ENCODE measurements around the gene COPZ2. TPM values are rescaled to one million over a fixed set of nuclear protein-coding genes. Genes with fewer than 3 reads are reported as not detected.
"Not testable (repeated sequence)": the region's sequence is repeated elsewhere in the genome, so short reads cannot be mapped to it uniquely, and the experiment has no call there.

COPZ2 gene
- total RNA-seq, 1 experiment from 2014 or later: 0.32 TPM

DNA sequence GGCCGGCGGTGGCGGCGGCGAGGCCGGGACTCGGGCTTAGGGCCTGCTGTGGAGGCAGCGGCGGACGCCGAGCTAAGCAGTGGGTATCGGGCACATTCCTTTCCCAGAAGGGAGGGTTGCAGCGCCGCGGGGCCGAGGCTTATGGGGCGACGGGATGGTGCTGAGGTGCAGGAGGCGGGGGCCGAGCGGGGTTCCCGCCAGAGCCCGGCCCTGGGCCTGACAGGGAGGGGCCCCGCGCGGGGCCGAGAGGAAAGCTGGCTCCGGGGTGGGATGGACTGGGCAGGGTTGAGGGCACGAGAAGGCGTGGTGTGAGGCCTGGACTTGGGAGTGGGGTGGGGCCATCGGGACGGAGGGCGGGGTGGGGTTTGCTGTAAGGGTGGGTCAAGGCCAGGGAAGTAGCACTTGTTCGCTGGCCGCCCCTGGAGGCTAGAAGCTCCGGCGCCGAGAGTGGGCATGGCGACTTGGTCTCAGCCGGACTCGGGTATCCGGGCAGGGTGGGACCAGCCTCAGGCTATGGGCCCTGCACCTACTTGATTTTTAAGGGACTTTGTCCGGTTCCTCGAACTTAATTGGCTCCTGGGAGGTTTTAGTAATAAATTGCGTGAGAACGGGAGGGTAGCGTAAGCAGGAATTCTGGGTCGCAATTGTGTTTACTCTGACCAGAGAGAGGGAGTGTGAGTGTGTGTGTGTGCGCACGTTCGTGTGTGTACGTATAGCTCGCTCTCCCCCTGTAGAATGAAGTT lies 11.0 kb upstream of the COPZ2 start:
- no peaks in the 10 kb centered on the region for H3K9me3 ChIP-seq (replicated peaks)
- H3K4me1 ChIP-seq: peaks cover 66% of the 10 kb centered on the region
- H3K27me3 ChIP-seq: no peaks in the 10 kb centered on the region
- H3K4me3 ChIP-seq: peak overlapping the region; percentile 88
- peaks cover 13% of the 10 kb centered on the region for H3K36me3 ChIP-seq
- DNase-seq: peak; percentile 96 to 97
- peak overlapping the region; percentile 95 for H3K27ac ChIP-seq

GRCh38 chr17:48047741-48048383 lies 10.3 kb upstream of the COPZ2 start, which contains the start of gene NFE2L1:
TSS of gene NFE2L1 (plus strand) at chr17:48048359. CDS start at chr17:48051119, 2,760 bp downstream.
- Histone ChIP-seq H3K27ac (peak within 1 kb of the TSS; percentile 95), H3K27me3 (no peaks in the 10 kb centered on the region), H3K9me3 (replicated peaks) (no peaks in the 10 kb centered on the region), H3K4me1 (peaks cover 66% of the 10 kb centered on the region), H3K4me3 (peak within 1 kb of the TSS; percentile 88), H3K36me3 (peaks cover 13% of the 10 kb centered on the region)
- peak; percentile 100 for DNase-seq

- Histone ChIP-seq H3K27me3 (no peaks in the 10 kb centered on the region), H3K4me1 (peaks cover 59% of the 10 kb centered on the region), H3K9me3 (replicated peaks) (no peaks in the 10 kb centered on the region), H3K4me3 (peak overlapping the region; percentile 88), H3K27ac (peak overlapping the region; percentile 95), H3K36me3 (peaks cover 13% of the 10 kb centered on the region)
- peak in 1 of 2 experiments; percentile 31 for DNase-seq
Measured at GRCh38 chr17:48047113-48047740, 9.6 kb upstream of the COPZ2 start.

DNA sequence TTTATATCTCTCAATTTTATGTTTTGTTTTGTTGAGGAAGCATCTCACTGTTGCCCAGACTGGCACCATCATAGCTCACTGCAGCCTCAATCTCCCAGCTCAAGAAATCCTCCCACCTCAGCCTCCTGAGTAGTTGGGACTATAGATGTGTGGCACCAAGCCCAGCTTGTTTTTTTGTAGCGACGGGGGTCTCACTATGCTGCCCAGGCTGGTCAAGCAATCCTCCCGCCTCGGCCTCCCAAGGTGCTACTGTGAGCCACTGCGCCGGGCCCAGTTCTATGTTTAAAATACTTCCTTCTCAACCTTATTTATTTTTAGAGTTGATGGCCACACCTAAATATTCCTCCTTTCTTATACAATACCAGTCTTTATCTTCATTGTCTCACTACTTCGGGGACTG lies 8.7 kb upstream of the COPZ2 start:
- H3K36me3 ChIP-seq: peaks cover 6% of the 10 kb centered on the region
- no peaks in the 10 kb centered on the region for H3K27me3 ChIP-seq
- peak overlapping the region; percentile 88 for H3K4me3 ChIP-seq
- H3K9me3 ChIP-seq (replicated peaks): no peaks in the 10 kb centered on the region
- DNase-seq: no peak
- peaks cover 50% of the 10 kb centered on the region for H3K4me1 ChIP-seq
- peak overlapping the region; percentile 95 for H3K27ac ChIP-seq

DNA sequence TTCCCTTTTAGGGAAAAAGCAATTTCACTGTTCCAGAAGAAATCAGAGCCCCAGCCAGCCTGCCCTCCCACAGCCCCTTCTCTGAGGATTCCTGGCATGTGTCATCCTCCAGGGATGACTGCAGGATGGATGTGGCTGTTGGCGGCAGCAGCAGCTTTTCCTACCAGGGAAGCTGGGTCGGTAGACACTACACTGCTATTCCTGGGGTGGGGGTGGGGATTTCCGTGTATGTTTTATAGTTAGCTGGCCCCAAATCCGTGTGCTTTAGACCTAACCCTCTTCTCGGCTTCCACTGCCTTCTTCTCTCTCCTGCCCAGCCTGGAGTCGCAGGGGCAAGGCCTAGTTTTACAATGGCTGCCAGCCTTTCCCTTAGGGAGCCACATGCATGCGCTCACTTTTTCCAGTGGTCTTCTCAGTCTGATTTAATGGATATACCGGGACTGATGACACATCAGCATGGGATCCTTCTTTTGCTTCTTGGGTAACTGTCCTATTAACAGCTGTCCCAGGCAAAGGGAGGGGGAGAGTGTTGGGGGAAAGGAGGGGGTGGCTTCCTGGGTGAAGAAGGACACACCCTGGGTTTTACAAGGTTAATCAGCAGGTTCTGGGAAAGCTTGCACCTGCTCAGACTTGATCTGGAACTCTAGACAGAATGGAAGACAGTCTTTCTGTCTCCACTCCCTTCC lies 7.9 kb upstream of the COPZ2 start:
- Histone ChIP-seq H3K9me3 (replicated peaks) (no peaks in the 10 kb centered on the region), H3K4me3 (no peak overlapping the region), H3K27me3 (no peaks in the 10 kb centered on the region), H3K36me3 (no peaks in the 10 kb centered on the region), H3K4me1 (peaks cover 42% of the 10 kb centered on the region), H3K27ac (peak overlapping the region; percentile 95)
- DNase-seq: peak; percentile 79 to 86

GRCh38 chr17:48044851-48045250 lies 7.3 kb upstream of the COPZ2 start:
- no peaks in the 10 kb centered on the region for H3K9me3 ChIP-seq (replicated peaks)
- peaks cover 35% of the 10 kb centered on the region for H3K4me1 ChIP-seq
- no peaks in the 10 kb centered on the region for H3K36me3 ChIP-seq
- no peaks in the 10 kb centered on the region for H3K27me3 ChIP-seq
- H3K27ac ChIP-seq: peak overlapping the region; percentile 95
- DNase-seq: no peak
- H3K4me3 ChIP-seq: no peak overlapping the region

DNA sequence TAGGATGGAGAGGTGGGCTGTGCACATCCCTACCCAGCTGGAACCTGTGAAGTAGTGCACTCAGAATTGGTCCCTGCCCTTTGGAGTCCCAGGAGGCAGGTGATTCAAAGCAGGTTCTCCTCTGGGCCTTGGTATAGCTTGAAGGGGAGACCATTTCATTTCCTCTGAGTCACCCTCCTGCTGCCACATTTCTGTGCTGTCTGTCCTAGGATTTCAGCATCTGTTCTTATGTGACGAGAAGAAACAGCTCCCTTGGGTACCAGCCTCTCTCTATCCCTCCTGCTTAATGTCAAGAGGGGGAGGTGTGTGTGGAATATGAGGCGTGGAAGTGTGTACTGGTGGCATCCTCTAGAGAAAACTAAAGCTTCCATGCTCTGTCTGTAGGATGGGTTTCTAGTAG lies 5.6 kb upstream of the COPZ2 start:
- H3K4me3 ChIP-seq: no peak overlapping the region
- no peaks in the 10 kb centered on the region for H3K36me3 ChIP-seq
- H3K27ac ChIP-seq: no peak overlapping the region
- H3K9me3 ChIP-seq (replicated peaks): no peaks in the 10 kb centered on the region
- H3K27me3 ChIP-seq: no peaks in the 10 kb centered on the region
- peak in 1 of 2 experiments; percentile 45 for DNase-seq
- peaks cover 31% of the 10 kb centered on the region for H3K4me1 ChIP-seq

DNA sequence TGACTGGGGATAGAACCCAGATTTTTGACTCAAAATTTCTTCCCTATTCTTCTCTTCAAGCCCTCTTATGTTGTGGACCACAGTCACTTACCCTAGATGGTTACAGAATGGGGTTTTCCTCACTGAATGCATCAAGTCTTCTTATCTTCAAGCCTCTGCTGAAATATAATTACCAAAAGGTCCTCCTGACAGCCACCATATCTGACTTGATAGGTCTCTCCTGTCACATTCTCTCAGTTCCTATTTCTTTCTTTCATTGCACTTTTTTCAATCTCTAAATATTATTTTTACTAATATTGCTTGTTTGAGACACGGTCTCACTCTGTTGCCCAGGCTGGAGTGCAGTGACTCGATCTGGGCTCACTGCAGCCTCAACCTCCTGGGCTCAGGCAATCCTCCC lies 1.1 kb upstream of the COPZ2 start:
- Histone ChIP-seq H3K27me3 (no peaks in the 10 kb centered on the region), H3K4me3 (no peak overlapping the region)

DNA sequence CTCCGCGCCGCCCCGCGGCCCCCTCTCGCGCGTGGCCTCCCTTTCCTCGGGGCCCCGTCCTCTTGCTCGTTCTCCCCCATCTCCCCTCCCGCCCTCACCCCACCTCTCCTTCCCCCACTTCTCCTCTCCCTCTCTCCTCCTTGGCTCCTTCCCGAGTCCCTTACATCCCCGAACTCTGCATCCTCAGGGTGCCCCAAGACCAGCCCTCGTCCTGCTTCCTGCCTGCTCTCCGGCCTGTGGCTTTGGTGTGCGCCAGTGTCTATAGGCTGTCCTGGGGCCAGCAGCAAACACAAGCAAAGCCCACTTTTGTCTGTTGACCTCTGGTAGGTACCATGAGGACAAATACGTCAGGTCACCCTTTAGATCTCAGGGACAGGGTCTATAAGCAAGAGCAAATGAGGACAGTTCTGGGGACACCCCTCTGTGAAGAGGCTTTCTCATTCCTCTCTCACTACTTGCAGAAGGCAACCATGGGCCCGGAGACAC lies 284 bp upstream of the COPZ2 start:
- no peaks in the 10 kb centered on the region for H3K4me1 ChIP-seq
- no peak for DNase-seq
- no peaks in the 10 kb centered on the region for H3K36me3 ChIP-seq
- no peaks in the 10 kb centered on the region for H3K9me3 ChIP-seq (replicated peaks)
- no peak overlapping the region for H3K27ac ChIP-seq
- 0 out of 2 replicates have a peak, but pooled peaks cover under 1% of the 10 kb centered on the region for H3K27me3 ChIP-seq
- no peak overlapping the region for H3K4me3 ChIP-seq

More for the DNA sequence above, 1.1 kb upstream of the COPZ2 start:
- no peak overlapping the region for H3K27ac ChIP-seq
- no peaks in the 10 kb centered on the region for H3K36me3 ChIP-seq
- no peaks in the 10 kb centered on the region for H3K9me3 ChIP-seq (replicated peaks)
- peaks cover 8% of the 10 kb centered on the region for H3K4me1 ChIP-seq
- no peak for DNase-seq

GRCh38 chr17:48036693-48037035 lies 933 bp downstream of the COPZ2 start:
- Histone ChIP-seq H3K27ac (no peak overlapping the region), H3K4me1 (no peaks in the 10 kb centered on the region), H3K4me3 (no peak overlapping the region), H3K36me3 (no peaks in the 10 kb centered on the region), H3K27me3 (0 out of 2 replicates have a peak, but pooled peaks cover 7% of the 10 kb centered on the region), H3K9me3 (replicated peaks) (no peaks in the 10 kb centered on the region)
- no peak for DNase-seq

DNA sequence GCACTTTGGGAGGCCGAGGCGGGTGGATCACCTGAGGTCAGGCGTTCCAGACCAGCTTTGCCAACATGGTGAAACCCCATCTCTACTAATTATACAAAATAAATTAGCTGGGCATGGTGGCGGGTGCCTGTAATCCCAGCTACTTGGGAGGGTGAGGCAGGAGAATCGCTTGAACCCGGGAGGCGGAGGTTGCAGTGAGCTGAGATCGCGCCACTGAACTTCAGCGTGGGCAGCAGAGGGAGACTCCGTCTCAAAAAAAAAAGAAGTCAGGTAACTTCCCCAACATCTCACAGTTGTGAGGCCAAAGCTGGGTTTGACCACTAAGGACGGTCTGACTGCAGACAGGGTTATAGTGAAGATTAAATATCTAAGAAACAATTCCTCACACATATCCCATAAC lies 2.9 kb downstream of the COPZ2 start:
- H3K4me3 ChIP-seq; H3K9me3 ChIP-seq (replicated peaks); H3K4me1 ChIP-seq; H3K36me3 ChIP-seq; H3K27me3 ChIP-seq; DNase-seq; H3K27ac ChIP-seq: not testable (repeated sequence)

DNA sequence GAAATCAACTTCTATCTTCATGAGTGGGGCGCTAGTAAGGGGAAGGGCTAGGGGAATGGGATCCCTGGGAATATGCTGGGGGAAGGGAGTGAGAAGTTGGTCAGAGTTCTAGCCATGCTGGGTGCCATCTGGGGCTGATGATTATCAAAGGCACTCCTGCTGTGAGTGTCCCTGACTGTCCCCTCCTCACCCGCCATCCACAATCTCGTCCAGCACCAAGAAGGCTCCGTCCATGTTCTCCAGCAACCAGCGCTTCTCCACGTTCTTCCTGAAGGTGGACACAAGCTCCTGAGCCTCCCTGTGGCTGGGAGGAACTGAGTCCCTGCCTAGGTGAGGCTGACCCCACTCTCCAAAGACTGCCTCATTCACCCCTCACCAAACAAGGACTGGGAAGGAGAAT lies 5.6 kb downstream of the COPZ2 start:
- Histone ChIP-seq H3K36me3 (no peaks in the 10 kb centered on the region), H3K9me3 (replicated peaks) (no peaks in the 10 kb centered on the region), H3K4me3 (no peak overlapping the region), H3K4me1 (no peaks in the 10 kb centered on the region), H3K27me3 (0 out of 2 replicates have a peak, but pooled peaks cover 10% of the 10 kb centered on the region), H3K27ac (no peak overlapping the region)
- DNase-seq: no peak

DNA sequence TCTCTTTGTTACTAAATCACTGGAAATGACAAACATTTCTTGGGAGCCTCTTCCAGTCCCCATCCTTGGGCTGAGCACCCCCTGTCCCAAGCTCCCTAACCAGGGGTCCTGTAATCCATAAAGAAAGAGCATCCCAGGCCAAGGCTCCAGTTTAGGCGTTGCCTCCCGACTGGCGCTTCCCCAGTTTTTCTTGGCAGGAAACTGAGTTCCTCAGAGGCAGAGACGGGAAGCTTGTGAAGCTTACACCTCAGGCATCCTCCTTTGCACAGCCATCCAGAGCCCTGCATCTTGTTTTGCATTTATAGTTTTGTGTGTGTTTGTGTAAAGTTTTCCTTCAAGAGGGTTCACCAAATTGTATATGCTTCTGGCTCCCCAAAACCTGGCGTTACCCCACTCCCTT lies 7.1 kb downstream of the COPZ2 start:
- Histone ChIP-seq H3K4me1 (peaks cover 10% of the 10 kb centered on the region; the same call in 1 of the 2 replicates), H3K36me3 (no peaks in the 10 kb centered on the region), H3K4me3 (no peak overlapping the region), H3K27ac (no peak overlapping the region), H3K9me3 (replicated peaks) (no peaks in the 10 kb centered on the region), H3K27me3 (0 out of 2 replicates have a peak, but pooled peaks cover 10% of the 10 kb centered on the region)
- no peak for DNase-seq

DNA sequence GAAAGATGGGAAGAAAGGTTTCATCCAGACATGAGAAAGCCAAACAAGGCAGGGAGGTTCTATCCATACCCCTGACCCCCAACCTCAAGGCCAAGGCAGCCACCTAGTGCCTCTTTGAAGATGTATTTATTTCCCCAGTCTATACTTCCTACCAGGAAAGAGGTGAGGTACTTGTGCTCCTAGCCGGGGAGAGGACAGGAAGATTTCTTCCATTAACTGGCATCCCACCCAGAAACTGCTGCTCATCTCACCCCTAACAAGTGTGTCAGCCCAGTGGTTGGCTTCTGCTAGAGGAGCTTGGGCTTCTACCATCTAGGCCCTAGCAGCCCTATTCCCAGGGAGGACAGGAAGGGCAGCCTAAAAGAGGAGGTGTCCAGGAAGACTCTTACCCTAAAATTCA lies 8.9 kb downstream of the COPZ2 start:
- H3K4me3 ChIP-seq: no peak overlapping the region
- H3K27me3 ChIP-seq: 0 out of 2 replicates have a peak, but pooled peaks cover 10% of the 10 kb centered on the region
- no peaks in the 10 kb centered on the region for H3K36me3 ChIP-seq
- no peak overlapping the region for H3K27ac ChIP-seq
- no peak for DNase-seq
- H3K4me1 ChIP-seq: peaks cover 14% of the 10 kb centered on the region; the same call in 1 of the 2 replicates
- H3K9me3 ChIP-seq (replicated peaks): no peaks in the 10 kb centered on the region
